ENCODE measurements around the gene PRAME. TPM values are rescaled to one million over a fixed set of nuclear protein-coding genes. Genes with fewer than 3 reads are reported as not detected.

The PRAME gene
- total RNA-seq, 1 experiment from 2014 or later = not detected

DNA sequence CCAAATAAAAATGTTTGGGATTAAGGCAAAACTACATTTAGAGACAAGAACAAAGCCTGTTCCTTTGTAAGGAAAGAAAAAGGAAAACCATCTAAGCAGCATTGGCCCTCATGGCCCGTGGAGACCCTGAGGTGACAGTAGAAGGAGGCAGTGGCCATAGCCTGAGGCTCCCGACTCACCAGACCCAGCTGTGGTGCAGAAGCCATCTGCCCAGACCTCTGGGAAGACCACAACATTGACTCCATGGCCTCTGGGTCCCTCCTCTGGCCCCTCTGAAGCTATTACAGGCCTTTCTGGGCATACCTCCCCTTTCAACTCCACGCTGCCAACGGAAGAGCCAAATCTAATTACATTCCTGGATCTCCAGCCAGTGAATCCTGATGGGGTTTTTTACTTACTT, 6.4 kb downstream of the PRAME start:
- H3K36me3 ChIP-seq (ENCODE audit: control insufficient read depth, insufficient read depth, low read length) = no peaks in the 10 kb centered on the region
- Mint-ChIP-seq H3K4me3 (ENCODE audit: unreplicated experiment) (no peak overlapping the region), H3K9me3 (ENCODE audit: unreplicated experiment) (no peaks in the 10 kb centered on the region), H3K4me1 (ENCODE audit: low read depth, unreplicated experiment) (no peaks in the 10 kb centered on the region), H3K27ac (ENCODE audit: unreplicated experiment) (no peak overlapping the region), H3K36me3 (ENCODE audit: insufficient read depth, unreplicated experiment) (no peaks in the 10 kb centered on the region), H3K27me3 (ENCODE audit: insufficient read depth, unreplicated experiment) (peaks cover 2% of the 10 kb centered on the region)
- POLR2A ChIA-PET = no interaction called here
- H3K27me3 ChIP-seq (replicated peaks; ENCODE audit: control insufficient read depth, insufficient read depth, low read length) = no peaks in the 10 kb centered on the region
- CTCF ChIA-PET = interaction anchor here (0.5 to 1.3 kb wide), 4 partner anchors 34 to 210 kb away, joined by 3 to 5 read pairs (median 3); no protein-coding TSS in a partner anchor
- intact Hi-C loops (cut with micrococcal nuclease; ENCODE audit: unreplicated experiment) = loop anchor here (5.0 kb wide), 1 partner anchor 90 kb away; no protein-coding TSS in a partner anchor
- TF ChIP-seq, protein P1, sequence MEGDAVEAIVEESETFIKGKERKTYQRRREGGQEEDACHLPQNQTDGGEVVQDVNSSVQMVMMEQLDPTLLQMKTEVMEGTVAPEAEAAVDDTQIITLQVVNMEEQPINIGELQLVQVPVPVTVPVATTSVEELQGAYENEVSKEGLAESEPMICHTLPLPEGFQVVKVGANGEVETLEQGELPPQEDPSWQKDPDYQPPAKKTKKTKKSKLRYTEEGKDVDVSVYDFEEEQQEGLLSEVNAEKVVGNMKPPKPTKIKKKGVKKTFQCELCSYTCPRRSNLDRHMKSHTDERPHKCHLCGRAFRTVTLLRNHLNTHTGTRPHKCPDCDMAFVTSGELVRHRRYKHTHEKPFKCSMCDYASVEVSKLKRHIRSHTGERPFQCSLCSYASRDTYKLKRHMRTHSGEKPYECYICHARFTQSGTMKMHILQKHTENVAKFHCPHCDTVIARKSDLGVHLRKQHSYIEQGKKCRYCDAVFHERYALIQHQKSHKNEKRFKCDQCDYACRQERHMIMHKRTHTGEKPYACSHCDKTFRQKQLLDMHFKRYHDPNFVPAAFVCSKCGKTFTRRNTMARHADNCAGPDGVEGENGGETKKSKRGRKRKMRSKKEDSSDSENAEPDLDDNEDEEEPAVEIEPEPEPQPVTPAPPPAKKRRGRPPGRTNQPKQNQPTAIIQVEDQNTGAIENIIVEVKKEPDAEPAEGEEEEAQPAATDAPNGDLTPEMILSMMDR (IDR thresholded peaks at IDR 0.05; ENCODE audit: insufficient read depth in 1 of 2, low read depth in 1 of 2, low read length in 1 of 2, severe bottlenecking in 1 of 2, unreplicated experiment in 1 of 2) = peak; percentile 22 to 59
- H3K4me3 ChIP-seq (ENCODE audit: low read depth, low read length) = no peak overlapping the region
- DNase-seq = peak in 1 of 2 experiments; percentile 44
- no peaks in the 10 kb centered on the region for H3K4me1 ChIP-seq
- no peaks in the 10 kb centered on the region for H3K9me3 ChIP-seq
- no TSS peak for BruUV-seq (replicated peaks)

DNA sequence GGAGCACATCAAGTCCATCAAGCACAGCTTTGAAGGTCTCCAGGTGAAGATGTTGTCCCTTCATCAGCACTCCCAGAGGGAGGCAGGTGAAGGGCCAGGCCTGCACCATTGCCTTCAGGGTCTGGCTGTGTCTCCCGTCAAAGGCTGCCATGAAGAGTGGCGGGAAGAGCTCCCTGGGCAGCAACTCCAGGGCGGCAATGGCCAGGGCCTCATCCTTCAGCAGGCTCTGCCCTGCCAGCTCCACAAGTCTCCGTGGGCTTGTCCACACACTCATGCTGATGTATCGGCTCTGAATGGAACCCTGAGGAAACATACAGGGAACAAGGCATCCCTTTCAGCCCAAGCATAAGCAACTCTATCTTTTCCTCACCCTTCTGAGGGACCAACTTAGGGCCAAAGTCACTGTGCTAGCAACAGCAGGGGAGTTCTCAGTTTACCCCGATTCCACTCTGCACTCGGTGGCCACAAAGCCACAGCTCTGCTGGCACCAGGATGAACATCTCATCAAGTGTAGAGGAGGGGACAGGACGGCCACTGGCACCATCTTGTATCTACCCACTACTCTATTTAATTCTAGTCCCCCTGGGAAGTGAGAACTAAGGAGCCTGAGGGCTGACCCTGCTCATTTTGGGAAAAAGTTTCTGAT, 8.2 kb downstream of the PRAME start:
- no TSS peak for BruUV-seq (replicated peaks)
- Mint-ChIP-seq H3K9me3 (ENCODE audit: unreplicated experiment) (no peaks in the 10 kb centered on the region), H3K27me3 (ENCODE audit: insufficient read depth, unreplicated experiment) (peaks cover 2% of the 10 kb centered on the region), H3K27ac (ENCODE audit: unreplicated experiment) (no peak overlapping the region), H3K4me3 (ENCODE audit: unreplicated experiment) (no peak overlapping the region), H3K4me1 (ENCODE audit: low read depth, unreplicated experiment) (no peaks in the 10 kb centered on the region), H3K36me3 (ENCODE audit: insufficient read depth, unreplicated experiment) (no peaks in the 10 kb centered on the region)
- Histone ChIP-seq H3K4me3 (ENCODE audit: low read depth, low read length) (no peak overlapping the region), H3K27me3 (replicated peaks; ENCODE audit: control insufficient read depth, insufficient read depth, low read length) (no peaks in the 10 kb centered on the region), H3K36me3 (ENCODE audit: control insufficient read depth, insufficient read depth, low read length) (no peaks in the 10 kb centered on the region), H3K4me1 (no peaks in the 10 kb centered on the region), H3K9me3 (no peaks in the 10 kb centered on the region)
- POLR2A ChIA-PET = no interaction called here
- CTCF ChIA-PET = no interaction called here
- DNase-seq = no peak
- intact Hi-C loops (cut with micrococcal nuclease; ENCODE audit: unreplicated experiment) = loop anchor here (5.0 kb wide), 1 partner anchor 89 kb away; no protein-coding TSS in a partner anchor
- TF ChIP-seq, protein P1 (IDR thresholded peaks at IDR 0.05; ENCODE audit: insufficient read depth in 1 of 2, low read depth in 1 of 2, low read length in 1 of 2, severe bottlenecking in 1 of 2, unreplicated experiment in 1 of 2) = no peak

DNA sequence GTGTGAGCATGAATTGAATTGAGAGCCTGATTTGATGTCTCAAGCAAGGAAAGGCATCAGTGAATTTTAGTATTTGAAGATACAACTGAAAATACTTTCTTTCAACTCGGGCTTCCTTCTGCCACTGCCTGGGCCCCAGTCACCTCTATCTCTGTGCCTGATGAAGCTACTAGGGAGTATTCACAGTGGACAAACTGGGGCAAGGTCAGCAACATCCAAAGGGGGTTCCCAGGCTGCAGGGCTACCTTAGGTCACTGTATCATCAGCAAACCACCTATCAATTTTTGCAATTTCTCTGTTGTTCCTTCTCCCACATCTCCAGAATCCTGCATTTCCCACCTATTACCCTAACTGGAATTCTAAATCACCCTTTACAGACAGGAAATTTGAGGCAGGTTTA, 10.2 kb downstream of the PRAME start:
- intact Hi-C loops (cut with micrococcal nuclease; ENCODE audit: unreplicated experiment) = no loop called here
- H3K4me3 Mint-ChIP-seq (ENCODE audit: unreplicated experiment) = no peak overlapping the region
- no peaks in the 10 kb centered on the region for H3K36me3 Mint-ChIP-seq (ENCODE audit: insufficient read depth, unreplicated experiment)
- no peaks in the 10 kb centered on the region for H3K9me3 ChIP-seq
- no peak for DNase-seq
- H3K4me1 Mint-ChIP-seq (ENCODE audit: low read depth, unreplicated experiment) = no peaks in the 10 kb centered on the region
- H3K9me3 Mint-ChIP-seq (ENCODE audit: unreplicated experiment) = no peaks in the 10 kb centered on the region
- no peak overlapping the region for H3K27ac Mint-ChIP-seq (ENCODE audit: unreplicated experiment)
- TF ChIP-seq, protein P1 (IDR thresholded peaks at IDR 0.05; ENCODE audit: insufficient read depth in 1 of 2, low read depth in 1 of 2, low read length in 1 of 2, severe bottlenecking in 1 of 2, unreplicated experiment in 1 of 2) = no peak
- no peaks in the 10 kb centered on the region for H3K27me3 ChIP-seq (replicated peaks; ENCODE audit: control insufficient read depth, insufficient read depth, low read length)
- H3K27me3 Mint-ChIP-seq (ENCODE audit: insufficient read depth, unreplicated experiment) = peaks cover 2% of the 10 kb centered on the region
- H3K36me3 ChIP-seq (ENCODE audit: control insufficient read depth, insufficient read depth, low read length) = no peaks in the 10 kb centered on the region
- ChIA-PET POLR2A (no interaction called here), CTCF (no interaction called here)
- BruUV-seq (replicated peaks) = no TSS peak
- H3K4me3 ChIP-seq (ENCODE audit: low read depth, low read length) = no peak overlapping the region
- H3K4me1 ChIP-seq = no peaks in the 10 kb centered on the region
